ENCODE results near the gene CATSPER4. TPM values are rescaled to one million over a fixed set of nuclear protein-coding genes. Genes with fewer than 3 reads are reported as not detected.

CATSPER4 gene
- total RNA-seq (2016; rRNA removed; fragmentation: Illumina TruSeq; extraction: Trizol) (not detected in 2 replicates), polyA plus RNA-seq (2011; rRNA removed) (not detected in 2 replicates), polyA minus RNA-seq (2011; rRNA and poly(A)+ RNA removed; ENCODE audit: low replicate concordance) (not detected in 2 replicates), Bru-seq, nascent RNA (not detected), BruChase-seq, experiment 1, labeled RNA remaining after a 6-hour chase (percentile 11 among the genes with signal in this experiment), BruChase-seq, experiment 2, labeled RNA remaining after a 2-hour chase (percentile 7 among the genes with signal in this experiment)
- total RNA-seq (2016; cell fraction: cytosol; rRNA removed; fragmentation: Illumina TruSeq; extraction: Trizol; ENCODE audit: low read depth), result not detected in 2 replicates
- not detected in 2 replicates for total RNA-seq (2016; cell fraction: insoluble cytoplasmic fraction; rRNA removed; fragmentation: Illumina TruSeq; extraction: Trizol)
- total RNA-seq (2016; cell fraction: membrane; rRNA removed; fragmentation: Illumina TruSeq; extraction: Trizol), result not detected in 2 replicates
- total RNA-seq (2016; cell fraction: nucleus; rRNA removed; fragmentation: Illumina TruSeq; extraction: Trizol), result not detected in 2 replicates
- polyA plus RNA-seq (2011; cell fraction: cytosol; rRNA removed), result not detected in 2 replicates
- 0.07 TPM in 1 of 2 replicates, not detected in the other for polyA plus RNA-seq (2011; cell fraction: nucleus; rRNA removed)
- polyA plus RNA-seq (2012), result not detected in 2 replicates
- polyA plus RNA-seq (2016; cell fraction: cytosol; fragmentation: Illumina TruSeq; extraction: Trizol; ENCODE audit: low read depth), result not detected in 2 replicates
- polyA plus RNA-seq (2016; cell fraction: insoluble cytoplasmic fraction; fragmentation: Illumina TruSeq; extraction: Trizol; ENCODE audit: low read depth), result not detected in 2 replicates
- not detected in 2 replicates for polyA plus RNA-seq (2016; cell fraction: membrane; fragmentation: Illumina TruSeq; extraction: Trizol; ENCODE audit: low read depth)
- not detected in 2 replicates for polyA plus RNA-seq (2016; cell fraction: nucleus; fragmentation: Illumina TruSeq; extraction: Trizol; ENCODE audit: insufficient read depth, low read depth)
- polyA minus RNA-seq (2011; cell fraction: cytosol; rRNA and poly(A)+ RNA removed), result not detected in 2 replicates
- not detected in 2 replicates for polyA minus RNA-seq (2011; cell fraction: nucleus; rRNA and poly(A)+ RNA removed)
- long read RNA-seq, experiment 1, result 0 reads
- long read RNA-seq, experiment 2, result 0 reads

GRCh38 chr1:26190373-26190987 lies at the start of gene CATSPER4:
Gene CATSPER4, plus strand, starts transcription at chr1:26190602. Its CDS starts 26 bp downstream, at chr1:26190628.
- ChIA-PET CTCF (ENCODE audit: low intra/inter-chr PET ratio, low total read pairs) (interaction anchor here (0.6 to 1.3 kb wide), 2 partner anchors 24 to 131 kb away, joined by 3 read pairs; no protein-coding TSS in a partner anchor), POLR2A (interaction anchor here (1.7 kb wide), 1 partner anchor 35 kb away, joined by 5 read pairs; no protein-coding TSS in a partner anchor)
- H4K20me1 ChIP-seq (ENCODE audit: insufficient read depth, low read length), result no peaks in the 10 kb centered on the region
- H3K4me2 ChIP-seq (ENCODE audit: low read depth, low read length), result no peak within 1 kb of the TSS
- H3K4me3 ChIP-seq (replicated peaks in 1 of 3; ENCODE audit: insufficient read depth in 1 of 3, low read depth in 2 of 3, low read length in 3 of 3), result no peak within 1 kb of the TSS
- FAIRE-seq, result no peak
- H3K4me1 ChIP-seq (ENCODE audit: insufficient read depth, low read length), result no peaks in the 10 kb centered on the region
- in situ Hi-C loops (cut with HindIII; ENCODE audit: extremely low pct_ligation_motif_present, low pct_unique_long_range_greater_than_20kb) (no loop called here), intact Hi-C loops (cut with micrococcal nuclease; ENCODE audit: unreplicated experiment) (loop anchor here (1.0 kb wide), 1 partner anchor 44 kb away; the partner anchor contains the start of gene CEP85)
- H3K79me2 ChIP-seq (ENCODE audit: insufficient read depth, low read length), result no peaks in the 10 kb centered on the region
- BruUV-seq (replicated peaks), result no TSS peak
- ATAC-seq, result peak; percentile 80
- no peaks in the 10 kb centered on the region for H3K9me3 ChIP-seq (ENCODE audit: low read length)
- H3K9ac ChIP-seq (ENCODE audit: insufficient read depth, low read depth, low read length), result no peak within 1 kb of the TSS
- 15% methylated on average over 8 of the region's 16 CpGs for WGBS (ENCODE audit: low lambda C conversion rate)
- H3K27me3 ChIP-seq (ENCODE audit: control insufficient read depth in 1 of 2, insufficient read depth in 2 of 2, low read length in 2 of 2), result peaks cover 0 to 11% of the 10 kb centered on the region in 2 experiments; a peak in 2 of 5 replicates
- no peak within 1 kb of the TSS for H2AFZ ChIP-seq (ENCODE audit: low read length)
- H3K27ac ChIP-seq (ENCODE audit: extremely low read length, insufficient read depth, low read length), result no peak within 1 kb of the TSS
- 0 out of 5 replicates have a peak, but pooled peaks cover 0 to 2% of the 10 kb centered on the region in 2 experiments for H3K36me3 ChIP-seq (replicated peaks in 1 of 2; ENCODE audit: control insufficient read depth in 1 of 2, insufficient read depth in 2 of 2, low read length in 2 of 2)
- peak; percentile 54 for DNase-seq (ENCODE audit: low spot score)
- no peak for TF ChIP-seq ZNF772 (CRISPR knock-in tag; IDR thresholded peaks at IDR 0.05)
- TF ChIP-seq KDM4B (CRISPR knock-in tag; IDR thresholded peaks at IDR 0.05), result no peak
- TF ChIP-seq ZNF44 (CRISPR knock-in tag; IDR thresholded peaks at IDR 0.05), result no peak
- no peak for TF ChIP-seq ZNF367 (CRISPR knock-in tag; IDR thresholded peaks at IDR 0.05; ENCODE audit: borderline replicate concordance)
- TF ChIP-seq, protein P1, sequence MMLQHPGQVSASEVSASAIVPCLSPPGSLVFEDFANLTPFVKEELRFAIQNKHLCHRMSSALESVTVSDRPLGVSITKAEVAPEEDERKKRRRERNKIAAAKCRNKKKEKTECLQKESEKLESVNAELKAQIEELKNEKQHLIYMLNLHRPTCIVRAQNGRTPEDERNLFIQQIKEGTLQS (CRISPR knock-in tag; IDR thresholded peaks at IDR 0.05), result no peak
- TF ChIP-seq, protein P2, sequence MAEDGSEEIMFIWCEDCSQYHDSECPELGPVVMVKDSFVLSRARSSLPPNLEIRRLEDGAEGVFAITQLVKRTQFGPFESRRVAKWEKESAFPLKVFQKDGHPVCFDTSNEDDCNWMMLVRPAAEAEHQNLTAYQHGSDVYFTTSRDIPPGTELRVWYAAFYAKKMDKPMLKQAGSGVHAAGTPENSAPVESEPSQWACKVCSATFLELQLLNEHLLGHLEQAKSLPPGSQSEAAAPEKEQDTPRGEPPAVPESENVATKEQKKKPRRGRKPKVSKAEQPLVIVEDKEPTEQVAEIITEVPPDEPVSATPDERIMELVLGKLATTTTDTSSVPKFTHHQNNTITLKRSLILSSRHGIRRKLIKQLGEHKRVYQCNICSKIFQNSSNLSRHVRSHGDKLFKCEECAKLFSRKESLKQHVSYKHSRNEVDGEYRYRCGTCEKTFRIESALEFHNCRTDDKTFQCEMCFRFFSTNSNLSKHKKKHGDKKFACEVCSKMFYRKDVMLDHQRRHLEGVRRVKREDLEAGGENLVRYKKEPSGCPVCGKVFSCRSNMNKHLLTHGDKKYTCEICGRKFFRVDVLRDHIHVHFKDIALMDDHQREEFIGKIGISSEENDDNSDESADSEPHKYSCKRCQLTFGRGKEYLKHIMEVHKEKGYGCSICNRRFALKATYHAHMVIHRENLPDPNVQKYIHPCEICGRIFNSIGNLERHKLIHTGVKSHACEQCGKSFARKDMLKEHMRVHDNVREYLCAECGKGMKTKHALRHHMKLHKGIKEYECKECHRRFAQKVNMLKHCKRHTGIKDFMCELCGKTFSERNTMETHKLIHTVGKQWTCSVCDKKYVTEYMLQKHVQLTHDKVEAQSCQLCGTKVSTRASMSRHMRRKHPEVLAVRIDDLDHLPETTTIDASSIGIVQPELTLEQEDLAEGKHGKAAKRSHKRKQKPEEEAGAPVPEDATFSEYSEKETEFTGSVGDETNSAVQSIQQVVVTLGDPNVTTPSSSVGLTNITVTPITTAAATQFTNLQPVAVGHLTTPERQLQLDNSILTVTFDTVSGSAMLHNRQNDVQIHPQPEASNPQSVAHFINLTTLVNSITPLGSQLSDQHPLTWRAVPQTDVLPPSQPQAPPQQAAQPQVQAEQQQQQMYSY (CRISPR knock-in tag; IDR thresholded peaks at IDR 0.05), result no peak
- TF ChIP-seq ZNF180 (CRISPR knock-in tag; IDR thresholded peaks at IDR 0.05; ENCODE audit: borderline replicate concordance, low read depth), result no peak
- TF ChIP-seq HMGA1 (CRISPR knock-in tag; conservative IDR thresholded peaks at IDR 0.05), result no peak
- TF ChIP-seq GATAD1 (CRISPR knock-in tag; IDR thresholded peaks at IDR 0.05), result no peak
- no peak for TF ChIP-seq SALL2 (CRISPR knock-in tag; IDR thresholded peaks at IDR 0.05)
- no peak for TF ChIP-seq ATF1 (CRISPR knock-in tag; IDR thresholded peaks at IDR 0.05)
- no peak for TF ChIP-seq PBX3 (CRISPR knock-in tag; IDR thresholded peaks at IDR 0.05; ENCODE audit: borderline replicate concordance)
- TF ChIP-seq, protein P3, sequence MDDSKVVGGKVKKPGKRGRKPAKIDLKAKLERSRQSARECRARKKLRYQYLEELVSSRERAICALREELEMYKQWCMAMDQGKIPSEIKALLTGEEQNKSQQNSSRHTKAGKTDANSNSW (CRISPR knock-in tag; IDR thresholded peaks at IDR 0.05; ENCODE audit: borderline replicate concordance), result no peak
- no peak for TF ChIP-seq SMYD3 (CRISPR knock-in tag; IDR thresholded peaks at IDR 0.05)
- TF ChIP-seq HNF4A (CRISPR knock-in tag; IDR thresholded peaks at IDR 0.05), result no peak
